ENCODE measurements around the gene POLR2B.

Gene POLR2B

GRCh38 chr4:56976283-56976836, 2.3 kb upstream of the POLR2B start:
- Histone ChIP-seq H3K9me3 (ENCODE audit: insufficient read depth, low read length) (no peaks in the 10 kb centered on the region), H3K36me3 (ENCODE audit: low read length) (peaks cover 17% of the 10 kb centered on the region), H3K9me2 (replicated peaks; ENCODE audit: insufficient read depth, low read length) (no peaks in the 10 kb centered on the region), H3K4me2 (ENCODE audit: low read depth, low read length, poor library complexity, severe bottlenecking) (peak overlapping the region; percentile 82), H3F3A (ENCODE audit: insufficient read depth) (no peaks in the 10 kb centered on the region; the same call in 1 of the 2 replicates), H3K27ac (ENCODE audit: low read depth, low read length) (no peak overlapping the region), H3K79me2 (ENCODE audit: insufficient read depth, low read length) (peaks cover 68% of the 10 kb centered on the region), H4K20me1 (ENCODE audit: low read depth, low read length) (0 out of 2 replicates have a peak, but pooled peaks cover 5% of the 10 kb centered on the region), H3K4me3 (ENCODE audit: insufficient read depth, low read length, poor library complexity, severe bottlenecking) (peak overlapping the region; percentile 86), H2AFZ (ENCODE audit: low read depth, low read length, severe bottlenecking) (no peak overlapping the region), H3K9ac (ENCODE audit: low read length) (peak overlapping the region; percentile 96), H3K27me3 (ENCODE audit: low read length) (no peaks in the 10 kb centered on the region)
- TF ChIP-seq EZH2phosphoT487 (conservative IDR thresholded peaks at IDR 0.05; ENCODE audit: low read length), result no peak
- TF ChIP-seq, protein P1, sequence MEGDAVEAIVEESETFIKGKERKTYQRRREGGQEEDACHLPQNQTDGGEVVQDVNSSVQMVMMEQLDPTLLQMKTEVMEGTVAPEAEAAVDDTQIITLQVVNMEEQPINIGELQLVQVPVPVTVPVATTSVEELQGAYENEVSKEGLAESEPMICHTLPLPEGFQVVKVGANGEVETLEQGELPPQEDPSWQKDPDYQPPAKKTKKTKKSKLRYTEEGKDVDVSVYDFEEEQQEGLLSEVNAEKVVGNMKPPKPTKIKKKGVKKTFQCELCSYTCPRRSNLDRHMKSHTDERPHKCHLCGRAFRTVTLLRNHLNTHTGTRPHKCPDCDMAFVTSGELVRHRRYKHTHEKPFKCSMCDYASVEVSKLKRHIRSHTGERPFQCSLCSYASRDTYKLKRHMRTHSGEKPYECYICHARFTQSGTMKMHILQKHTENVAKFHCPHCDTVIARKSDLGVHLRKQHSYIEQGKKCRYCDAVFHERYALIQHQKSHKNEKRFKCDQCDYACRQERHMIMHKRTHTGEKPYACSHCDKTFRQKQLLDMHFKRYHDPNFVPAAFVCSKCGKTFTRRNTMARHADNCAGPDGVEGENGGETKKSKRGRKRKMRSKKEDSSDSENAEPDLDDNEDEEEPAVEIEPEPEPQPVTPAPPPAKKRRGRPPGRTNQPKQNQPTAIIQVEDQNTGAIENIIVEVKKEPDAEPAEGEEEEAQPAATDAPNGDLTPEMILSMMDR (IDR thresholded peaks at IDR 0.05; ENCODE audit: insufficient read depth, low read length, poor library complexity, severe bottlenecking), result no peak

- peak overlapping the region; percentile 91; the same call in 1 of the 2 replicates for H3K27ac ChIP-seq (ENCODE audit: low read depth, low read length)
- H3K36me3 ChIP-seq (ENCODE audit: low read length), result peaks cover 17% of the 10 kb centered on the region
Measured at GRCh38 chr4:56976837-56977320, 1.8 kb upstream of the POLR2B start.

DNA sequence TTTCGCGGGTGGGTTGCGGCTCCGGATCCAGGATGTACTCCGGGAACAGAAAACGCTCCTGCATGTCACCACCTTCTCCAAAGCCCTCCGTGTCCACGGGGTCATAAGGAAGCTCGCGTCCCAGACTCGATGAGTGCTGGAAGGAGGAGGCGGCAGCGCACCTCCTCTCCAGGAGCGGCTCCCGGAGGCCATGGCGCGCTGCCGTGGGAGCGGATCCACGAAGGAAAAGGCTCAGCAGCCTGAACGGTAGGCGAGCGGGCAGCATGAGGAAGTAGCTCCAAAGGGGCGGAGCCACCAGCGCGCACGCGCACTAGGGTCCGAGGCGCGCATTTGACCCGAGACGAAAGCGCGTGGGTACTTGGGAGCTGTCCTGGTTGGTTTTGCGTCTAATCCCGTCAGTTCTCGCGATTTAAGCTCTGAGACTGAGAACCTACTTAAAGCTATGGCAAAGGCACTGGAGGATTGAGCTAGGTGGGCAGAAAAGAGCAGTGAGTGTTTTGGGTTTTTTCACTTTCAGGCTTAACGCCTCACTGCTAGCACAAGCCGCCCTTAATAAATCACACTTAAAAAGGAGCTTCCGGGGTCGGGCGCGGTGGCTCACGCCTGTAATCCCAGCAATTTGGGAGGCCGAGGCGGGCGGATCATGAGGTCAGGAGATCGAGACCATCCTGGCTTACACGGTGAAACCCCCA, 1.2 kb upstream of the POLR2B start, which contains the start of gene NOA1:
NOA1 (minus strand) TSS at position 286 of the 692 bp plus-strand sequence; CDS start at position 265, 21 bp downstream.
- no peak for TF ChIP-seq EZH2phosphoT487 (conservative IDR thresholded peaks at IDR 0.05; ENCODE audit: low read length)
- TF ChIP-seq, protein P1 (IDR thresholded peaks at IDR 0.05; ENCODE audit: insufficient read depth, low read length, poor library complexity, severe bottlenecking), result no peak
- Histone ChIP-seq H3K36me3 (ENCODE audit: low read length) (peaks cover 17% of the 10 kb centered on the region), H3K9me3 (ENCODE audit: insufficient read depth, low read length) (no peaks in the 10 kb centered on the region), H3K4me2 (ENCODE audit: low read depth, low read length, poor library complexity, severe bottlenecking) (peak within 1 kb of the TSS; percentile 82), H3K4me3 (ENCODE audit: insufficient read depth, low read length, poor library complexity, severe bottlenecking) (peak within 1 kb of the TSS; percentile 86), H3K27me3 (ENCODE audit: low read length) (no peaks in the 10 kb centered on the region), H2AFZ (ENCODE audit: low read depth, low read length, severe bottlenecking) (peak within 1 kb of the TSS; percentile 81), H3K9me2 (replicated peaks; ENCODE audit: insufficient read depth, low read length) (no peaks in the 10 kb centered on the region), H3K9ac (ENCODE audit: low read length) (peak within 1 kb of the TSS; percentile 96), H3K79me2 (ENCODE audit: insufficient read depth, low read length) (peaks cover 80% of the 10 kb centered on the region), H4K20me1 (ENCODE audit: low read depth, low read length) (0 out of 2 replicates have a peak, but pooled peaks cover 6% of the 10 kb centered on the region), H3K27ac (ENCODE audit: low read depth, low read length) (peak within 1 kb of the TSS; percentile 91), H3F3A (ENCODE audit: insufficient read depth) (no peaks in the 10 kb centered on the region; the same call in 1 of the 2 replicates)

More at GRCh38 chr4:56976837-56977320, 1.8 kb upstream of the POLR2B start:
- H2AFZ ChIP-seq (ENCODE audit: low read depth, low read length, severe bottlenecking), result peak overlapping the region; percentile 81
- peaks cover 74% of the 10 kb centered on the region for H3K79me2 ChIP-seq (ENCODE audit: insufficient read depth, low read length)
- no peak for TF ChIP-seq EZH2phosphoT487 (conservative IDR thresholded peaks at IDR 0.05; ENCODE audit: low read length)
- TF ChIP-seq, protein P1 (IDR thresholded peaks at IDR 0.05; ENCODE audit: insufficient read depth, low read length, poor library complexity, severe bottlenecking), result no peak
- H4K20me1 ChIP-seq (ENCODE audit: low read depth, low read length), result 0 out of 2 replicates have a peak, but pooled peaks cover 6% of the 10 kb centered on the region
- H3K9me3 ChIP-seq (ENCODE audit: insufficient read depth, low read length), result no peaks in the 10 kb centered on the region
- no peaks in the 10 kb centered on the region for H3K27me3 ChIP-seq (ENCODE audit: low read length)
- peak overlapping the region; percentile 96 for H3K9ac ChIP-seq (ENCODE audit: low read length)
- no peaks in the 10 kb centered on the region for H3K9me2 ChIP-seq (replicated peaks; ENCODE audit: insufficient read depth, low read length)
- H3K4me3 ChIP-seq (ENCODE audit: insufficient read depth, low read length, poor library complexity, severe bottlenecking), result peak overlapping the region; percentile 86
- peak overlapping the region; percentile 82 for H3K4me2 ChIP-seq (ENCODE audit: low read depth, low read length, poor library complexity, severe bottlenecking)
- no peaks in the 10 kb centered on the region; the same call in 1 of the 2 replicates for H3F3A ChIP-seq (ENCODE audit: insufficient read depth)
